GM12872 (cell line): ENCODE results near the gene DUSP18.

Experiments used
- CTCF ChIP-seq: IDR thresholded peaks from 3 replicates; pipeline ENCODE4 v1.5.1; 2011; ENCODE audit warnings: low read depth, mild to moderate bottlenecking, low read length, moderate library complexity; ENCODE audit not compliant: insufficient read depth

DUSP18 gene

GRCh38 chr22:30687358-30687757, 19.7 kb upstream of the DUSP18 start:
- TF ChIP-seq CTCF: no peak

- no peak for TF ChIP-seq CTCF
These were observed 17.5 kb upstream of the DUSP18 start for GRCh38 chr22:30685178-30685577.

GRCh38 chr22:30681831-30682230, 14.2 kb upstream of the DUSP18 start:
- TF ChIP-seq CTCF: no peak

- no peak for TF ChIP-seq CTCF
These were observed 13.5 kb upstream of the DUSP18 start for GRCh38 chr22:30680991-30681770.

- TF ChIP-seq CTCF: no peak
These were observed 7.8 kb upstream of the DUSP18 start for GRCh38 chr22:30675436-30675835.

GRCh38 chr22:30674482-30674881, 6.8 kb upstream of the DUSP18 start:
- TF ChIP-seq CTCF: no peak

GRCh38 chr22:30673136-30673535, 5.5 kb upstream of the DUSP18 start:
- no peak for TF ChIP-seq CTCF
